Neuronal stem cell (in vitro differentiated cells): ENCODE measurements around the gene KDM1B.

Experiments
- DNase-seq: peaks from one replicate; pipeline ENCODE4 v3.0.0-alpha.2; 2013; ENCODE audit warnings: low spot score
- H2AFZ ChIP-seq: one replicate; pipeline ENCODE4 v1.6.1; 2013; ENCODE audit warnings: mild to moderate bottlenecking, low read length, inconsistent platforms
- H2AK5ac ChIP-seq: 2 replicates; pipeline ENCODE4 v1.6.1; 2013; ENCODE audit warnings: low read depth, mild to moderate bottlenecking, inconsistent platforms, low read length, moderate library complexity, mixed read lengths
- H2BK120ac ChIP-seq: 2 replicates; pipeline ENCODE4 v1.6.1; 2013; ENCODE audit warnings: low read depth, mild to moderate bottlenecking, inconsistent platforms, low read length, moderate library complexity, mixed read lengths
- H2BK12ac ChIP-seq: one replicate; pipeline ENCODE4 v1.6.1; 2013; ENCODE audit warnings: low read length, inconsistent platforms
- H2BK15ac ChIP-seq: 2 replicates; pipeline ENCODE4 v1.6.1; 2013; ENCODE audit warnings: mild to moderate bottlenecking, low read length, inconsistent platforms, mixed read lengths
- H2BK5ac ChIP-seq: one replicate; pipeline ENCODE4 v1.6.1; 2013; ENCODE audit warnings: inconsistent platforms, mild to moderate bottlenecking, low read length, moderate library complexity
- H3K14ac ChIP-seq: one replicate; pipeline ENCODE4 v1.6.1; 2013; ENCODE audit warnings: low read length, inconsistent platforms
- H3K18ac ChIP-seq: 2 replicates; pipeline ENCODE4 v1.6.1; 2013; ENCODE audit warnings: low read length, inconsistent platforms
- H3K23ac ChIP-seq: 2 replicates; pipeline ENCODE4 v1.6.1; 2013; ENCODE audit warnings: low read depth, mild to moderate bottlenecking, mixed read lengths, low read length, inconsistent platforms; ENCODE audit not compliant: poor library complexity
- H3K27ac ChIP-seq: replicated peaks from 3 replicates; pipeline ENCODE4 v1.5.1; 2013; ENCODE audit warnings: low read length, inconsistent platforms
- H3K27me3 ChIP-seq, 3 experiments: 2 replicates each; pipeline ENCODE4 v1.6.1; 2013; ENCODE audit warnings: low read length in 3 of 3, mild to moderate bottlenecking in 2 of 3, inconsistent platforms in 1 of 3, low read depth in 1 of 3, mixed read lengths in 1 of 3, moderate library complexity in 1 of 3; ENCODE audit not compliant: control insufficient read depth in 3 of 3, insufficient read depth in 3 of 3
- H3K36me3 ChIP-seq, 2 donors: replicated peaks in 1 of 2; 2 replicates each; pipeline ENCODE4 v1.6.1; 2013; ENCODE audit warnings: low read length in 2 of 2; ENCODE audit not compliant: control insufficient read depth in 2 of 2, insufficient read depth in 2 of 2
- H3K4ac ChIP-seq: 2 replicates; pipeline ENCODE4 v1.6.1; 2013; ENCODE audit warnings: inconsistent platforms, mild to moderate bottlenecking, low read length, moderate library complexity
- H3K4me1 ChIP-seq, 2 donors: 1 replicate in 1 of 2; 2 replicates in 1 of 2; pipeline ENCODE4 v1.6.1; 2013; ENCODE audit warnings: low read length in 2 of 2, low read depth in 1 of 2; ENCODE audit not compliant: control insufficient read depth in 2 of 2, insufficient read depth in 1 of 2
- H3K4me2 ChIP-seq: one replicate; pipeline ENCODE4 v1.6.1; 2013; ENCODE audit warnings: mild to moderate bottlenecking, low read length, inconsistent platforms; ENCODE audit not compliant: insufficient read depth, poor library complexity, severe bottlenecking
- H3K4me3 ChIP-seq, 2 donors: 2 replicates each; pipeline ENCODE4 v1.5.1; 2013; ENCODE audit warnings: low read length in 2 of 2, mild to moderate bottlenecking in 2 of 2, inconsistent platforms in 1 of 2, moderate library complexity in 1 of 2
- H3K79me1 ChIP-seq: one replicate; pipeline ENCODE4 v1.6.1; 2013; ENCODE audit warnings: low read depth, mild to moderate bottlenecking, inconsistent platforms, low read length, moderate library complexity
- H3K9ac ChIP-seq: one replicate; pipeline ENCODE4 v1.6.1; 2013; ENCODE audit warnings: mild to moderate bottlenecking, low read depth, low read length, inconsistent platforms; ENCODE audit not compliant: poor library complexity
- H3K9me3 ChIP-seq, 2 donors: replicated peaks in 1 of 2; 2 replicates each; pipeline versions ENCODE3 to v1.6.1; 2013; ENCODE audit warnings: low read length in 2 of 2, mild to moderate bottlenecking in 2 of 2, inconsistent platforms in 1 of 2, low read depth in 1 of 2, mixed read lengths in 1 of 2, moderate library complexity in 1 of 2; ENCODE audit not compliant: control insufficient read depth in 2 of 2, insufficient read depth in 1 of 2
- H4K8ac ChIP-seq: one replicate; pipeline ENCODE4 v1.6.1; 2013; ENCODE audit warnings: low read depth, mild to moderate bottlenecking, inconsistent platforms, low read length, moderate library complexity
- H4K91ac ChIP-seq: one replicate; pipeline ENCODE4 v1.6.1; 2013; ENCODE audit warnings: low read length, low read depth, mild to moderate bottlenecking, inconsistent platforms; ENCODE audit not compliant: poor library complexity
- WGBS, 2 donors: extraction: QIAGEN DNeasy Blood & Tissue Kit; methylation state at CpG; one replicate each; pipeline ENCODE4 v1.1.7; 2013; ENCODE audit warnings: missing lambda C conversion rate in 2 of 2, mixed read lengths in 1 of 2; ENCODE audit not compliant: insufficient read length in 2 of 2, insufficient replicate concordance in 1 of 2; ENCODE audit errors: extremely low coverage in 2 of 2; 5-methylcytosine and 5-hydroxymethylcytosine counted together

Gene KDM1B

GRCh38 chr6:18136260-18136659, 19.0 kb upstream of the KDM1B start:
- Histone ChIP-seq H2AK5ac (no peak overlapping the region), H2BK15ac (no peak overlapping the region), H3K4ac (no peak overlapping the region), H3K23ac (no peak overlapping the region), H2BK120ac (no peak overlapping the region), H4K91ac (no peak overlapping the region), H3K18ac (no peak overlapping the region), H3K79me1 (no peaks in the 10 kb centered on the region), H2BK5ac (no peak overlapping the region), H3K14ac (no peak overlapping the region), H3K9me3 (no peaks in the 10 kb centered on the region), H3K4me2 (no peak overlapping the region), H2AFZ (no peak overlapping the region), H3K9ac (no peak overlapping the region), H4K8ac (no peak overlapping the region), H2BK12ac (no peak overlapping the region), H3K27me3 (no peaks in the 10 kb centered on the region), H3K36me3 (peaks cover 5 to 14% of the 10 kb centered on the region in 2 donors), H3K27ac (no peak overlapping the region), H3K4me3 (no peak overlapping the region), H3K4me1 (no peaks in the 10 kb centered on the region)
- DNase-seq: no peak
- no CpG with 5 or more reads among the region's 10 CpGs for WGBS, 2 donors

DNA sequence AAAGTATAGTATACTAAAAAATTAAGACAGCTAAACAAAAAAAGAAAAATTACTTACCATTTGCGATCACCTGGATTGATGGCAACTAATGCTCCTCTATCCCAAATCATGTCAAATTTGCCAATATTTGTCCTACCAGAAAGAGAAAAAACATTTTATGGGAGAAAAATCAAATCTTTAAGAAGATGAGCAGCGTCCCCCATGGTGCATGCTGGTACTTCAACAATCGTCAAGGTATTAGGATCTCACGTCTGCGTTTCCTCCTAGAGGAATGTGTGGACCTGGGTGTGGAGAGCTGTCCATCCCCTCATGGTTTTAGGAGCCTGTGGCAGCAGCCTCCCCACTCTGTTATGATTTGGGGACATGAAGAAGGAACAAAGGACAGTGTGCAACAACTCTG, 16.3 kb upstream of the KDM1B start:
- no peak overlapping the region for H4K8ac ChIP-seq
- H2AFZ ChIP-seq: no peak overlapping the region
- H3K4me2 ChIP-seq: no peak overlapping the region
- H3K4me3 ChIP-seq: no peak overlapping the region
- H2BK12ac ChIP-seq: no peak overlapping the region
- H2BK15ac ChIP-seq: no peak overlapping the region
- H2BK5ac ChIP-seq: no peak overlapping the region
- H4K91ac ChIP-seq: no peak overlapping the region
- no peak overlapping the region for H3K23ac ChIP-seq
- WGBS, 2 donors: no CpG with 5 or more reads among the region's 5 CpGs
- no peak overlapping the region for H3K14ac ChIP-seq
- peaks cover 5 to 28% of the 10 kb centered on the region in 2 donors for H3K36me3 ChIP-seq
- no peak overlapping the region for H2AK5ac ChIP-seq
- H3K79me1 ChIP-seq: no peaks in the 10 kb centered on the region
- no peak overlapping the region for H3K4ac ChIP-seq
- H3K27me3 ChIP-seq: no peaks in the 10 kb centered on the region
- no peaks in the 10 kb centered on the region for H3K9me3 ChIP-seq
- H3K27ac ChIP-seq: no peak overlapping the region
- no peaks in the 10 kb centered on the region for H3K4me1 ChIP-seq
- H3K9ac ChIP-seq: no peak overlapping the region
- DNase-seq: no peak
- no peak overlapping the region for H2BK120ac ChIP-seq
- H3K18ac ChIP-seq: no peak overlapping the region

GRCh38 chr6:18139935-18140621, 15.1 kb upstream of the KDM1B start:
- Histone ChIP-seq H4K91ac (no peak overlapping the region), H2BK120ac (no peak overlapping the region), H3K9ac (no peak overlapping the region), H3K9me3 (no peaks in the 10 kb centered on the region), H2AK5ac (no peak overlapping the region), H3K14ac (no peak overlapping the region), H3K18ac (no peak overlapping the region), H3K23ac (no peak overlapping the region), H2BK12ac (no peak overlapping the region), H4K8ac (no peak overlapping the region), H3K79me1 (no peaks in the 10 kb centered on the region), H2BK15ac (no peak overlapping the region), H2BK5ac (no peak overlapping the region), H3K4me2 (no peak overlapping the region), H3K36me3 (peaks cover 5 to 28% of the 10 kb centered on the region in 2 donors), H2AFZ (no peak overlapping the region), H3K4me3 (no peak overlapping the region), H3K4ac (no peak overlapping the region), H3K4me1 (no peaks in the 10 kb centered on the region), H3K27me3 (no peaks in the 10 kb centered on the region), H3K27ac (no peak overlapping the region)
- no peak for DNase-seq
- no CpG with 5 or more reads among the region's 6 CpGs for WGBS, 2 donors

- Histone ChIP-seq H2BK120ac (no peak overlapping the region), H4K91ac (no peak overlapping the region), H3K27me3 (no peaks in the 10 kb centered on the region), H2AFZ (no peak overlapping the region), H3K4me2 (no peak overlapping the region), H3K18ac (no peak overlapping the region), H3K9ac (no peak overlapping the region), H3K4me1 (no peaks in the 10 kb centered on the region), H2BK15ac (no peak overlapping the region), H3K36me3 (peaks cover 4 to 28% of the 10 kb centered on the region in 2 donors), H3K9me3 (no peaks in the 10 kb centered on the region), H3K4me3 (no peak overlapping the region), H3K14ac (no peak overlapping the region), H3K27ac (no peak overlapping the region), H4K8ac (no peak overlapping the region), H2BK5ac (no peak overlapping the region), H3K23ac (no peak overlapping the region), H3K79me1 (no peaks in the 10 kb centered on the region), H3K4ac (no peak overlapping the region), H2BK12ac (no peak overlapping the region), H2AK5ac (no peak overlapping the region)
- WGBS, 2 donors: no CpG with 5 or more reads among the region's 13 CpGs
- no peak for DNase-seq
Observed at GRCh38 chr6:18141805-18142590, 13.2 kb upstream of the KDM1B start.
